HG03439 (cell line): ENCODE measurements around the gene SIX4.
"Not testable (repeated sequence)": the region's sequence is repeated elsewhere in the genome, so short reads cannot be mapped to it uniquely, and the experiment has no call there.

Experiments used
- ATAC-seq: cut with Tn5 transposase; IDR thresholded peaks from one replicate; pipeline ENCODE4 v1.9.1; 2021; ENCODE audit warnings: mild to moderate bottlenecking, moderate library complexity; ENCODE audit not compliant: unreplicated experiment

The SIX4 gene

GRCh38 chr14:60723907-60724618 is at the start of gene SIX4:
Gene SIX4, minus strand, starts transcription at chr14:60724351. Its CDS starts 277 bp downstream, at chr14:60724074.
- ATAC-seq, result peak; percentile 43

- ATAC-seq, result no peak
These were observed 49.4 kb upstream of the SIX4 start for GRCh38 chr14:60773558-60773957.

GRCh38 chr14:60771117-60771516 is 47.0 kb upstream of the SIX4 start:
- no peak for ATAC-seq

- ATAC-seq, result no peak
These were observed 44.5 kb upstream of the SIX4 start for GRCh38 chr14:60768602-60769001.

GRCh38 chr14:60760644-60761364 is 36.7 kb upstream of the SIX4 start:
- ATAC-seq, result no peak

GRCh38 chr14:60760209-60760608 is 36.1 kb upstream of the SIX4 start:
- no peak for ATAC-seq

GRCh38 chr14:60758885-60759284 is 34.7 kb upstream of the SIX4 start:
- no peak for ATAC-seq

GRCh38 chr14:60757567-60758002 is 33.4 kb upstream of the SIX4 start:
- ATAC-seq, result no peak

- ATAC-seq, result no peak
These were observed 32.7 kb upstream of the SIX4 start for GRCh38 chr14:60756847-60757246.

GRCh38 chr14:60753264-60754119 is 29.3 kb upstream of the SIX4 start:
- peak; percentile 91 for ATAC-seq

- ATAC-seq, result no peak
These were observed 20.4 kb upstream of the SIX4 start for GRCh38 chr14:60744566-60744965.

- no peak for ATAC-seq
These were observed 14.8 kb upstream of the SIX4 start for GRCh38 chr14:60738843-60739508.

- no peak for ATAC-seq
These were observed 12.3 kb upstream of the SIX4 start for GRCh38 chr14:60736494-60736893.

- ATAC-seq, result no peak
These were observed 11.3 kb upstream of the SIX4 start for GRCh38 chr14:60735416-60735815.

GRCh38 chr14:60734465-60735242 is 10.5 kb upstream of the SIX4 start, which contains the start of gene MNAT1:
Gene MNAT1, plus strand, starts transcription at chr14:60734761. Its CDS starts 102 bp downstream, at chr14:60734863.
- peak; percentile 97 for ATAC-seq

- ATAC-seq, result no peak
These were observed 8.8 kb upstream of the SIX4 start for GRCh38 chr14:60732840-60733483.

- not testable (repeated sequence) for ATAC-seq
These were observed 7.1 kb upstream of the SIX4 start for GRCh38 chr14:60731291-60731690.

- peak; percentile 53 for ATAC-seq
These were observed 840 bp downstream of the SIX4 start for GRCh38 chr14:60723116-60723906.
